NCI-H345 treated with DMSO at 0.1 percent for 48 hours (cell line): ENCODE results near the gene RXFP3.

Experiments
- DNase-seq: peaks from one replicate; lab custom pipeline; 2025; ENCODE audit not compliant: unreplicated experiment; lab: John Stamatoyannopoulos, UW

Gene RXFP3

DNA sequence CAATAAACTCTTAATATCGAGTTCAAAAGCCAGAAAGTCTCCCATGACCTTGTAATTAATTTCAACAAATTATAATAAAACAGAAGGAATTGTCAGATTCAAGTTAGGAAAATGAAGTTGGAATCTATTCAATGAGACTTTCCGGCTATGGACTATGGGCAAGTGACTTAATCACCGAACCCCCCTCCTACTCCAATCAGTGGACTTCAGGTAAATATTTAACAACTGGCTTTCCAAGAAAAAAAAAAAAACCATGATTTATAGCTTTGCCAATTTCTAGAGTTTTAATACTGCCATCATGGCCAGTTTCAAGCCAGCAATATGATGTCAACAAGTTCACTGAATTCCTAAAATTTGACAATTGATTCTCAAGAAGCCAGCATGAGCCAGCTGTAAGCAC is 43.8 kb downstream of the RXFP3 start:
- no peak for DNase-seq

DNA sequence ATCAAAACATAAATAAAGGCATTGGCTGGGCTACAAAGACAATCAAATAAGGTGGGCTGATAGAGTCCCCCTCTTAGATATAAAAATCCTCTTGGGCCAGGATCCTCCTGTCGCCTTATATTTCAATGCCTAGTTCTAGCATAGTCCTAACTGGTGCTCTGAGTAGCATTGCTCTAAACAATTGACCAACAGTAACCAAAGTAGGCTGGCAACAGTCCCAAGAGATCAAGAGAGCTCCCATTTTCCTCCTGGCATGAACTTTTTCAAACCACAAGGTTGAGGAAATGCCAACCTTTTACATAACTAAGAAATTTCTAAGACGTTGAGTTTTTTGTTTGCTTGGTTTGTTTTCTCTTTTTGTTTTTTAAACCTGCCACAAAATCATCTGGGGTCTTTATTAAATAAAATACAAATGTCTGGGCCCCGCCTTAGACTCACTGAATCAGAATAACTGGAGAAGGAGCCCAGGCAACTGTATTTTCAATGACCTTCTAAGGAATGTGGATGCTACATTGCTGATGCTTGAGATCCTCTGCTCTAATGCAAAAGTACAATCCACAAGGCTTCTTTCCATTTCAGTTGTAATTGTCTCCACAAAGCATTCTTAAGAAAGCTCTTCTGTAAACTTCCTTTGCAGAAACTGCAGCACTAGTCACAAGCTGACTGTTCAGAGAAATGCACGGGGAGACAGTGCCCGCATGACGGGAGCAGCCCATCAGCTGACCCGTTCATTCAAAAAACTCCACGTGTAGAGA is 45.4 kb downstream of the RXFP3 start:
- DNase-seq = no peak

DNA sequence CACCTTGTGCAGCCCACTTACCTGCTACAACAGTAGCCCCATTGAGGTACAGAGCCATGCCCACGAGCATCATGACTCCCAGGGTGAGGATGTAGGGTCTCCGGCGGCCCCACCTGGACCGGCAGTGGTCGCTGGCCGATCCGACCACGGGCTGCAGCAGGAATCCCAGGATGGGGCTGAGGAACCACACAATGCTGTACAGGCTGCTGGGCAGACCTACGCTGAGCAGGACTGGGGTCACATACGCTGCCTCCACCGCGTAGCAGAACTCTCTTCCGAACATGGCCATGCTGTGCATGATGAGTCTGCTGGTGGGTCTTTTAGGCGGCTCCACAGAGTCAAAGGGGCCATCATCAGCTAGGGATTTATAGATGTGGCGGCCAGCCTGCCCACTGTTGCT is 48.0 kb downstream of the RXFP3 start:
- DNase-seq = no peak

DNA sequence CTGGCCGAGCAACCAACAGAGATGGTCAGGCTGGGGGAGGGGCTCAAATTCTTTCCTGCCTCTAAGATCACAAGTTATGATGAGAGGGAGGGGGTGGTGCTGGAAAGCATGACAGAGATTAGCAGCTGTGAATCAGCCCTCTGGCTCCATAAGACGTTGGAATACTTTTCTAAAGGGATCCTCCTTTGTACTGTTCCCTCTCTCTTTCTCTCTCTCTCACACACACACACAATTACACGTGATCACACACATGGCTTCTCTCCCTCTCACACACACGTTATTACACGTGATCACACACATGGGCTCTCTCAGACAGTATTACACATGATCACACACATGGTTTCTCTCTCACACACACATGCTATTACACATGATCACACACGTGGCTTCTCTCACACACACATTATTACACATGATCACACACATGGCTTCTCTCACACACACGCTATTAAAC is 48.5 kb downstream of the RXFP3 start, which contains the start of gene SLC45A2:
Gene SLC45A2, minus strand, starts transcription at position 23 of the 454 bp plus-strand sequence. CDS start 110 bp downstream, outside the sequence.
- DNase-seq = no peak

DNA sequence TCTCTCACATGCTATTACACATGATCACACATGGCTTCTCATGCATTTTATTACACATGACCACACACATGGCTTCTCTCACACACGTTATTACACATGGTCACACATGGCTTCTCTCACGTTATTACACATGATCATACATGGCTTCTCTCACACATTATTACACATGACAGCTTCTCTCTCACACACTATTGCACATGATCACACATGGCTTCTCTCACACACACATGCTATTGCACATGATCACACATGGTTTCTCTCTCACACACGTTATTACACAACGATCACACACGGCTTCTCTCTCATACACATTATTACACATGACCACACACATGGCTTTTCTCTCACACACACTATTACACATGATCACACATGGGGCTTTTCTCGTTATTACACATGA is 49.3 kb downstream of the RXFP3 start:
- no peak for DNase-seq
